HEK293 (cell line): ENCODE data around the gene CCSER1.

Experiments used
- BCL11A ChIP-seq: fragments of 450-650 bp; formaldehyde crosslinking; IDR thresholded peaks from 2 replicates; pipeline ENCODE4 v1.5.1; 2016; ENCODE audit warnings: low read depth, missing biosample characterization, missing genetic modification characterization
- CTCF ChIP-seq: fragments of 450-650 bp; formaldehyde crosslinking; IDR thresholded peaks from 2 replicates; pipeline ENCODE4 v1.5.1; 2016; ENCODE audit warnings: missing biosample characterization, missing genetic modification characterization
- EGR2 ChIP-seq: fragments of 450-650 bp; formaldehyde crosslinking; IDR thresholded peaks from 2 replicates; pipeline ENCODE4 v1.5.1; 2016; ENCODE audit warnings: low read depth, missing biosample characterization, missing genetic modification characterization
- PRDM6 ChIP-seq: fragments of 450-650 bp; formaldehyde crosslinking; IDR thresholded peaks from 2 replicates; pipeline ENCODE4 v1.5.1; 2017; ENCODE audit warnings: missing biosample characterization, missing genetic modification characterization
- YY1 ChIP-seq: fragments of 450-650 bp; formaldehyde crosslinking; IDR thresholded peaks from 2 replicates; pipeline ENCODE4 v1.5.1; 2018; ENCODE audit warnings: missing biosample characterization, missing genetic modification characterization
- ZBTB1 ChIP-seq: fragments of 450-650 bp; formaldehyde crosslinking; IDR thresholded peaks from 2 replicates; pipeline ENCODE4 v1.5.1; 2016; ENCODE audit warnings: missing biosample characterization, missing genetic modification characterization
- ZBTB26 ChIP-seq: fragments of 450-650 bp; formaldehyde crosslinking; optimal IDR thresholded peaks from 2 replicates; pipeline ENCODE3; 2016; ENCODE audit warnings: missing biosample characterization, mild to moderate bottlenecking, missing genetic modification characterization
- ZBTB6 ChIP-seq: fragments of 450-650 bp; formaldehyde crosslinking; IDR thresholded peaks from 2 replicates; pipeline ENCODE4 v1.5.1; 2017; ENCODE audit warnings: missing biosample characterization, missing genetic modification characterization
- ZFP41 ChIP-seq: fragments of 450-650 bp; formaldehyde crosslinking; IDR thresholded peaks from 2 replicates; pipeline ENCODE4 v1.5.1; 2016; ENCODE audit warnings: missing biosample characterization, missing genetic modification characterization, borderline replicate concordance
- ZNF24 ChIP-seq: fragments of 450-650 bp; formaldehyde crosslinking; IDR thresholded peaks from 2 replicates; pipeline ENCODE4 v1.5.1; 2016; ENCODE audit warnings: missing biosample characterization, missing genetic modification characterization
- ZNF629 ChIP-seq: fragments of 450-650 bp; formaldehyde crosslinking; IDR thresholded peaks from 2 replicates; pipeline ENCODE4 v1.5.1; 2017; ENCODE audit warnings: missing biosample characterization, missing genetic modification characterization
- TF ChIP-seq, protein P1 (sequence below): fragments of 450-650 bp; formaldehyde crosslinking; IDR thresholded peaks from 2 replicates; pipeline ENCODE4 v1.5.1; 2016; ENCODE audit warnings: missing biosample characterization, missing genetic modification characterization
- TF ChIP-seq, protein P2 (sequence below): fragments of 450-650 bp; formaldehyde crosslinking; IDR thresholded peaks from 2 replicates; pipeline ENCODE4 v1.5.1; 2016; ENCODE audit warnings: missing biosample characterization, missing genetic modification characterization
- TF ChIP-seq, protein P3 (sequence below): fragments of 450-650 bp; formaldehyde crosslinking; IDR thresholded peaks from 2 replicates; pipeline ENCODE4 v1.5.1; 2016; ENCODE audit warnings: missing biosample characterization, missing genetic modification characterization

DNA sequence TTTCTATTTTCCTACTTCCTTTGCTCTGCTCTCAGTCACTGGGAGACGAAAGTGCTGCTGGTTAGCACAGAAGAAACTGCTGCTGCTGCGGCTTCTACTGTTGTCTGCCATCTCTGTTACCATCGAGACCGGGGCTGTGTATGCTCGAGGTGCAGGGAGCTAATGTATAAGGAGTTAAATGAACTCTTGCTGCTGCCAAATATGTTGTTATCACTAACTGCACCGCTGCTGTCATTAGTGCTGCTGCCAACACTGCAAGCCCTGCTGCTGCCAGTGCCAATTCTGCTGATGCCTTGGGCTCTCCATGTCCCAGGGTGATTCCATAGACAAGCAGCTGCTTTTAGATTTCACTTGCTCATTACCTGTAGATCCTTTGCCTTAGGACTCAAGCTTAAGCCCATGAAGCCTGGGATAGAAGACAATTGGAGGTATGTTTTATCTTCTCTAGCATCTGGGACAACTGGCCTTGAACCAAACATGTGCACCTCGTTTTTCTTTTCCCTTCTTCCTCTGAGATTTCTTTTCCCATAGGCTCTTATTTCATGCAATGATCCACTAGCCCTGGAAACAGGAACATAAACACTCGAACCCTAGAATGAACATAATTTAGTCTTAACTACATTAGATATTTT lies 107.8 kb downstream of the CCSER1 start:
- TF ChIP-seq ZBTB6 (tag by site-specific recombination) (no peak), ZNF24 (tag by site-specific recombination) (no peak), CTCF (tag by site-specific recombination) (no peak), ZBTB1 (tag by site-specific recombination) (no peak), EGR2 (tag by site-specific recombination) (no peak), PRDM6 (no peak), YY1 (tag by site-specific recombination) (no peak), ZBTB26 (tag by site-specific recombination) (no peak), ZFP41 (no peak), ZNF629 (tag by site-specific recombination) (no peak), BCL11A (tag by site-specific recombination) (no peak)
- TF ChIP-seq, protein P1, sequence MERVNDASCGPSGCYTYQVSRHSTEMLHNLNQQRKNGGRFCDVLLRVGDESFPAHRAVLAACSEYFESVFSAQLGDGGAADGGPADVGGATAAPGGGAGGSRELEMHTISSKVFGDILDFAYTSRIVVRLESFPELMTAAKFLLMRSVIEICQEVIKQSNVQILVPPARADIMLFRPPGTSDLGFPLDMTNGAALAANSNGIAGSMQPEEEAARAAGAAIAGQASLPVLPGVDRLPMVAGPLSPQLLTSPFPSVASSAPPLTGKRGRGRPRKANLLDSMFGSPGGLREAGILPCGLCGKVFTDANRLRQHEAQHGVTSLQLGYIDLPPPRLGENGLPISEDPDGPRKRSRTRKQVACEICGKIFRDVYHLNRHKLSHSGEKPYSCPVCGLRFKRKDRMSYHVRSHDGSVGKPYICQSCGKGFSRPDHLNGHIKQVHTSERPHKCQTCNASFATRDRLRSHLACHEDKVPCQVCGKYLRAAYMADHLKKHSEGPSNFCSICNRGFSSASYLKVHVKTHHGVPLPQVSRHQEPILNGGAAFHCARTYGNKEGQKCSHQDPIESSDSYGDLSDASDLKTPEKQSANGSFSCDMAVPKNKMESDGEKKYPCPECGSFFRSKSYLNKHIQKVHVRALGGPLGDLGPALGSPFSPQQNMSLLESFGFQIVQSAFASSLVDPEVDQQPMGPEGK (tag by site-specific recombination) = no peak
- TF ChIP-seq, protein P2, sequence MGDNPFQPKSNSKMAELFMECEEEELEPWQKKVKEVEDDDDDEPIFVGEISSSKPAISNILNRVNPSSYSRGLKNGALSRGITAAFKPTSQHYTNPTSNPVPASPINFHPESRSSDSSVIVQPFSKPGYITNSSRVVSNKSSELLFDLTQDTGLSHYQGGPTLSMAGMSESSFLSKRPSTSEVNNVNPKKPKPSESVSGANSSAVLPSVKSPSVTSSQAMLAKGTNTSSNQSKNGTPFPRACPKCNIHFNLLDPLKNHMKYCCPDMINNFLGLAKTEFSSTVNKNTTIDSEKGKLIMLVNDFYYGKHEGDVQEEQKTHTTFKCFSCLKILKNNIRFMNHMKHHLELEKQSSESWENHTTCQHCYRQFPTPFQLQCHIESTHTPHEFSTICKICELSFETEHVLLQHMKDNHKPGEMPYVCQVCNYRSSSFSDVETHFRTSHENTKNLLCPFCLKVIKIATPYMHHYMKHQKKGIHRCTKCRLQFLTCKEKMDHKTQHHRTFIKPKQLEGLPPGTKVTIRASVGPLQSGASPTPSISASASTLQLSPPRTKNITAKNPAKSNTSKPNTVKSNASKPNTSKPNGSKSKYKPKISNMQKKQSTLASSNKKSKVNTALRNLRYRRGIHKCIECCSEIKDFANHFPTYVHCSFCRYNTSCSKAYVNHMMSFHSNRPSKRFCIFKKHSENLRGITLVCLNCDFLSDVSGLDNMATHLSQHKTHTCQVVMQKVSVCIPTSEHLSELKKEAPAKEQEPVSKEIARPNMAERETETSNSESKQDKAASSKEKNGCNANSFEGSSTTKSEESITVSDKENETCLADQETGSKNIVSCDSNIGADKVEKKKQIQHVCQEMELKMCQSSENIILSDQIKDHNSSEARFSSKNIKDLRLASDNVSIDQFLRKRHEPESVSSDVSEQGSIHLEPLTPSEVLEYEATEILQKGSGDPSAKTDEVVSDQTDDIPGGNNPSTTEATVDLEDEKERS (tag by site-specific recombination) = no peak
- TF ChIP-seq, protein P3, sequence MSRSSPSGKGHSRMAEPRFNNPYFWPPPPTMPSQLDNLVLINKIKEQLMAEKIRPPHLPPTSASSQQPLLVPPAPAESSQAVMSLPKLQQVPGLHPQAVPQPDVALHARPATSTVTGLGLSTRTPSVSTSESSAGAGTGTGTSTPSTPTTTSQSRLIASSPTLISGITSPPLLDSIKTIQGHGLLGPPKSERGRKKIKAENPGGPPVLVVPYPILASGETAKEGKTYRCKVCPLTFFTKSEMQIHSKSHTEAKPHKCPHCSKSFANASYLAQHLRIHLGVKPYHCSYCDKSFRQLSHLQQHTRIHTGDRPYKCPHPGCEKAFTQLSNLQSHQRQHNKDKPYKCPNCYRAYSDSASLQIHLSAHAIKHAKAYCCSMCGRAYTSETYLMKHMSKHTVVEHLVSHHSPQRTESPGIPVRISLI (tag by site-specific recombination) = no peak
